PC-9 (cell line): Measurements from ENCODE around the gene SEC16A.

Experiments used
- EZH2 ChIP-seq: fragments of 200-600 bp; sonication (generic); IDR thresholded peaks from 2 replicates; pipeline ENCODE4 v1.8.0; 2017; ENCODE audit warnings: antibody characterized with exemption, low read depth
- TF ChIP-seq, protein P1 (sequence below): fragments of 200-600 bp; sonication (generic); conservative IDR thresholded peaks from 2 replicates; pipeline ENCODE4 v1.6.1; 2017; ENCODE audit warnings: mixed run types, antibody characterized with exemption, mild to moderate bottlenecking, moderate library complexity

DNA sequence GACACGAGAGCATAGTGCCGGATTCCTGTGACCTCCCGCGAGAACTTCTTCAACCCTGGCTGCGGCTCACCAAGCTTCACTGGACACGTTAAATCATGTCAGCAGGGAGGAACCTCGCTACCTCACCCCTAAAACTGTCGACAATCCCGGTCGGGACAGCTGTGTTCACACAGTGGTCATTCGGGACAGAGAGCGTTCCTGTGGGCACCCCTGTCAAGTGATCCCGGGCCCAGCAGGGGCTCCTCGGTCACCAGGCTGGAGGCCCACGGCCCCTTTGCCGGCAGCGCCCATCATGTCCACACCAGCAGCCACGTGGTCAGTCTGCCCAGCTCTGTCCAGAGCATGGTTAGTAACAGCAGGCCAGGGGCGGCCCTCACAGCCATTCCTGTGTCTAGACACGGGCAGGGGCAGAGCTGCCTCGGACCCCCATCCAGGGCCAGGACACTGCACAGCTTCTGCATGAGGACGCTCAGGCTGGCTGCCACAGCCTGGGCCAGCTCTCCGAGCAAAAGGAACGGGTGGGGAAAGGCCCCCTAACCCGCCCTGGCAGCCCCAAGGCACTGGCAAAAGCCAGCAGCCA, 46.7 kb downstream of the SEC16A start:
- TF ChIP-seq, protein P1, sequence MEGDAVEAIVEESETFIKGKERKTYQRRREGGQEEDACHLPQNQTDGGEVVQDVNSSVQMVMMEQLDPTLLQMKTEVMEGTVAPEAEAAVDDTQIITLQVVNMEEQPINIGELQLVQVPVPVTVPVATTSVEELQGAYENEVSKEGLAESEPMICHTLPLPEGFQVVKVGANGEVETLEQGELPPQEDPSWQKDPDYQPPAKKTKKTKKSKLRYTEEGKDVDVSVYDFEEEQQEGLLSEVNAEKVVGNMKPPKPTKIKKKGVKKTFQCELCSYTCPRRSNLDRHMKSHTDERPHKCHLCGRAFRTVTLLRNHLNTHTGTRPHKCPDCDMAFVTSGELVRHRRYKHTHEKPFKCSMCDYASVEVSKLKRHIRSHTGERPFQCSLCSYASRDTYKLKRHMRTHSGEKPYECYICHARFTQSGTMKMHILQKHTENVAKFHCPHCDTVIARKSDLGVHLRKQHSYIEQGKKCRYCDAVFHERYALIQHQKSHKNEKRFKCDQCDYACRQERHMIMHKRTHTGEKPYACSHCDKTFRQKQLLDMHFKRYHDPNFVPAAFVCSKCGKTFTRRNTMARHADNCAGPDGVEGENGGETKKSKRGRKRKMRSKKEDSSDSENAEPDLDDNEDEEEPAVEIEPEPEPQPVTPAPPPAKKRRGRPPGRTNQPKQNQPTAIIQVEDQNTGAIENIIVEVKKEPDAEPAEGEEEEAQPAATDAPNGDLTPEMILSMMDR = no peak
- no peak for TF ChIP-seq EZH2
